OCI-LY3 (cell line): ENCODE measurements around the gene L3MBTL4.

ENCODE experiments used
- H2AFZ ChIP-seq: fragments of 200-600, 300-600 bp; shearing (Covaris generic); 2 replicates; pipeline ENCODE4 v1.6.0; 2014; ENCODE audit warnings: antibody characterized with exemption, low read depth, low read length
- H3K27ac ChIP-seq: fragments of 200-600, 300-600 bp; sonication (generic); 2 replicates; pipeline ENCODE4 v1.5.1; 2014; ENCODE audit warnings: mild to moderate bottlenecking, low read length, moderate library complexity, mixed read lengths
- H3K27me3 ChIP-seq: fragments of 200-600, 300-600 bp; sonication (generic); 2 replicates; pipeline ENCODE4 v1.6.1; 2014; ENCODE audit warnings: low read depth, low read length, mixed read lengths
- H3K36me3 ChIP-seq: fragments of 200-600, 300-600 bp; sonication (generic); replicated peaks from 2 replicates; pipeline ENCODE3; 2014; ENCODE audit warnings: low read depth, low read length, mixed read lengths
- H3K4me1 ChIP-seq: fragments of 300-600, 200-600 bp; sonication (generic); 2 replicates; pipeline ENCODE4 v1.6.1; 2014; ENCODE audit warnings: low read length, mixed read lengths
- H3K4me2 ChIP-seq: fragments of 200-600, 300-600 bp; sonication (generic); 2 replicates; pipeline ENCODE4 v1.6.1; 2014; ENCODE audit warnings: low read length, mixed read lengths
- H3K4me3 ChIP-seq: fragments of 300-600, 200-600 bp; sonication (generic); 2 replicates; pipeline ENCODE4 v1.5.1; 2014; ENCODE audit warnings: antibody characterized with exemption, mild to moderate bottlenecking, low read length, moderate library complexity
- H3K79me2 ChIP-seq: fragments of 300-600, 200-600 bp; shearing (Covaris generic); 2 replicates; pipeline ENCODE4 v1.6.1; 2014; ENCODE audit warnings: mild to moderate bottlenecking, low read length, mixed read lengths
- H3K9ac ChIP-seq: fragments of 300-600, 200-600 bp; shearing (Covaris generic); 2 replicates; pipeline ENCODE4 v1.6.0; 2014; ENCODE audit warnings: mild to moderate bottlenecking, low read length, moderate library complexity
- H3K9me3 ChIP-seq: fragments of 200-600, 300-600 bp; shearing (Covaris generic); 2 replicates; pipeline ENCODE4 v1.6.1; 2014; ENCODE audit warnings: low read length, mixed read lengths; ENCODE audit not compliant: insufficient read depth
- H4K20me1 ChIP-seq: fragments of 200-600, 300-600 bp; sonication (generic); 2 replicates; pipeline ENCODE4 v1.6.1; 2016; ENCODE audit warnings: low read length, mixed read lengths; ENCODE audit not compliant: insufficient read depth
- EZH2phosphoT487 ChIP-seq: fragments of 200-600 bp; shearing (Covaris generic); IDR thresholded peaks from 2 replicates; pipeline ENCODE4 v1.6.1; 2018; ENCODE audit warnings: antibody characterized with exemption, mixed run types, low read depth
- TF ChIP-seq, protein P1 (sequence below): fragments of 200-600, 300-600 bp; sonication (generic); IDR thresholded peaks from 2 replicates; pipeline ENCODE4 v1.5.1; 2014; ENCODE audit warnings: antibody characterized with exemption, low read length, low read depth

L3MBTL4 gene

DNA sequence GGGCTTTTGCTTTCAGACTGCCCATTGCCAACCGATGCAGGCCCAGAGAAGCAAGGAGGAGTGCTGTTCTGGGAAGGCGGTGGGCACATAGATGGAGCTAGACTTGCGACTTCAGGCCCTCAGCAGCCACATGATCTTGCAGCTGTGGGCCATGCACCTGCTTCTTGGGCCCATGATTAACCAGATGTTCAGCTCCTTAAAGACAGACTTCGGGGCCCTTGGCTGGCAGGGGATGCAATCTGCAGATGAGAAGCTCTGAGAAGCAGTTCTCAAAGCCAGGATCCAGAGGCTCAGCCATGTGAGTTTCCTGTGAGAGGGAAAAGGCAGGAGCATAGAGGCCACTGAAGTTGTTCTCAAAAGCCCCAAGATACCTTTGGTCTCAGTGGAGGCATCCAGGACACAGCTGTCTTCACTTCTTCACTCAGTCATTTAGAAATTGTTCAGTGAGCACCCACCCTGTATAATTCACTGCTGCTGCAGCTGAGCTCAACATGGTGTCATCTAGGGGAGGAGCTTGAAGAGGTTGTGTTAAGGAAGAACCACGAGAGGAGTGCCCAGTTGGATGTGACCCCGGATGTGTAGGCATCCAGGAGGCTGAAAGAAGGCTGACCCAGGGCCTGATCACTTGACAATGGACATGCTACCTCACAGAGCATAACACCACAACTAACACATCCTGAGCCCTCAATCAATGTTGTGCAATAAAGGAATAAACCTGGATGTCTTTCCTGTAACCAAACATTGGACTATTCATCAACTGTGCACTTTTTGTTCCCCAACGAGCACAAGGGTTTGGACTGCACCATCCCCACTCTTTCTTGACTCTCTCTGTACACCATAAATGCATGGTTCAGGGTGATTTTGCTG lies 474.7 kb downstream of the L3MBTL4 start:
- Histone ChIP-seq H3K4me2 (no peak overlapping the region), H3K9ac (no peak overlapping the region), H3K9me3 (no peaks in the 10 kb centered on the region), H3K27ac (no peak overlapping the region), H3K4me1 (no peaks in the 10 kb centered on the region), H3K79me2 (no peaks in the 10 kb centered on the region), H2AFZ (no peak overlapping the region), H3K27me3 (no peaks in the 10 kb centered on the region), H4K20me1 (no peaks in the 10 kb centered on the region), H3K4me3 (no peak overlapping the region), H3K36me3 (no peaks in the 10 kb centered on the region)
- TF ChIP-seq, protein P1, sequence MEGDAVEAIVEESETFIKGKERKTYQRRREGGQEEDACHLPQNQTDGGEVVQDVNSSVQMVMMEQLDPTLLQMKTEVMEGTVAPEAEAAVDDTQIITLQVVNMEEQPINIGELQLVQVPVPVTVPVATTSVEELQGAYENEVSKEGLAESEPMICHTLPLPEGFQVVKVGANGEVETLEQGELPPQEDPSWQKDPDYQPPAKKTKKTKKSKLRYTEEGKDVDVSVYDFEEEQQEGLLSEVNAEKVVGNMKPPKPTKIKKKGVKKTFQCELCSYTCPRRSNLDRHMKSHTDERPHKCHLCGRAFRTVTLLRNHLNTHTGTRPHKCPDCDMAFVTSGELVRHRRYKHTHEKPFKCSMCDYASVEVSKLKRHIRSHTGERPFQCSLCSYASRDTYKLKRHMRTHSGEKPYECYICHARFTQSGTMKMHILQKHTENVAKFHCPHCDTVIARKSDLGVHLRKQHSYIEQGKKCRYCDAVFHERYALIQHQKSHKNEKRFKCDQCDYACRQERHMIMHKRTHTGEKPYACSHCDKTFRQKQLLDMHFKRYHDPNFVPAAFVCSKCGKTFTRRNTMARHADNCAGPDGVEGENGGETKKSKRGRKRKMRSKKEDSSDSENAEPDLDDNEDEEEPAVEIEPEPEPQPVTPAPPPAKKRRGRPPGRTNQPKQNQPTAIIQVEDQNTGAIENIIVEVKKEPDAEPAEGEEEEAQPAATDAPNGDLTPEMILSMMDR = no peak
- TF ChIP-seq EZH2phosphoT487 = no peak

- Histone ChIP-seq H3K79me2 (no peaks in the 10 kb centered on the region), H3K27me3 (no peaks in the 10 kb centered on the region), H3K4me2 (no peak overlapping the region), H3K4me3 (no peak overlapping the region), H4K20me1 (no peaks in the 10 kb centered on the region), H3K9ac (no peak overlapping the region), H2AFZ (no peak overlapping the region), H3K36me3 (no peaks in the 10 kb centered on the region), H3K4me1 (no peaks in the 10 kb centered on the region), H3K27ac (no peak overlapping the region), H3K9me3 (no peaks in the 10 kb centered on the region)
- TF ChIP-seq, protein P1 = no peak
- no peak for TF ChIP-seq EZH2phosphoT487
Observed at GRCh38 chr18:5937795-5938194, 476.9 kb downstream of the L3MBTL4 start.

GRCh38 chr18:5937121-5937520 lies 477.6 kb downstream of the L3MBTL4 start:
- TF ChIP-seq, protein P1 = no peak
- TF ChIP-seq EZH2phosphoT487 = no peak
- no peaks in the 10 kb centered on the region for H3K27me3 ChIP-seq
- H3K27ac ChIP-seq = no peak overlapping the region
- no peak overlapping the region for H2AFZ ChIP-seq
- no peak overlapping the region for H3K4me2 ChIP-seq
- no peaks in the 10 kb centered on the region for H3K4me1 ChIP-seq
- no peak overlapping the region for H3K4me3 ChIP-seq
- no peaks in the 10 kb centered on the region for H3K79me2 ChIP-seq
- no peaks in the 10 kb centered on the region for H3K36me3 ChIP-seq
- no peaks in the 10 kb centered on the region for H3K9me3 ChIP-seq
- no peaks in the 10 kb centered on the region for H4K20me1 ChIP-seq
- no peak overlapping the region for H3K9ac ChIP-seq

DNA sequence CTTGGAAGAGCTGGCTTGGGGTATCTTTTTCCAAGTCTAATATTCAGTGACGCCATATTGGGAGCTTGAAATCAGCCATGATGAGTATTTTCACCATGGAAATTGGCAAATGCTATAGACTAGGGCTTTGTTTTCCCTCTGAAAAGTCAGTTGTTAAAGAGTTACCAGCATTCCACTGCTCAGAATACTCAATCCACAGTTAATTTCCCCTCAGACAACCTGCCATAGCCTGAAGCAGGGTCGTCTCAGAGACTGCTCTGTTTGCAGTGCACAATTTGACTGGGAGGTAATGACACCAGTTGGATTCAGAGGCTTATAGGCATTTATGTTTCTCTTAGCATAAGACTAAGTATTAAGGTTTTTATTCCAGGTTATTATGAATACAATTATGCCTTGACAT lies 483.9 kb downstream of the L3MBTL4 start:
- Histone ChIP-seq H3K36me3 (no peaks in the 10 kb centered on the region), H3K27me3 (no peaks in the 10 kb centered on the region), H3K4me1 (no peaks in the 10 kb centered on the region), H3K9ac (no peak overlapping the region), H3K27ac (no peak overlapping the region), H4K20me1 (no peaks in the 10 kb centered on the region), H3K4me2 (no peak overlapping the region), H3K9me3 (no peaks in the 10 kb centered on the region), H3K4me3 (no peak overlapping the region), H2AFZ (no peak overlapping the region), H3K79me2 (no peaks in the 10 kb centered on the region)
- TF ChIP-seq, protein P1 = no peak
- TF ChIP-seq EZH2phosphoT487 = no peak
